CD4-positive, alpha-beta T cell (primary cell): Measurements from ENCODE around the gene KRTAP19-3. TPM values are rescaled to one million over a fixed set of nuclear protein-coding genes. Genes with fewer than 3 reads are reported as not detected.

Experiments
- ATAC-seq: fragments of 200-7000 bp; cut with Tn5 transposase; one replicate; pipeline ENCODE4 v1.10.0; 2022; ENCODE audit warnings: mild to moderate bottlenecking; ENCODE audit not compliant: poor library complexity
- CTCF ChIA-PET: fragments of 350-600 bp; sonication (Branson Sonifier 250); formaldehyde crosslinking; loops from one replicate; lab custom pipeline; 2021; ENCODE audit warnings: antibody characterized with exemption, inconsistent platforms; lab: Charles Lee
- POLR2A ChIA-PET: fragments of 350-600 bp; sonication (Branson Sonifier 250); formaldehyde crosslinking; loops from one replicate; lab custom pipeline; 2021; ENCODE audit warnings: antibody characterized with exemption, inconsistent platforms; lab: Charles Lee
- DNase-seq, 14 experiments: peaks; one replicate each; pipeline ENCODE4 v3.0.0-alpha.2; 2013 to 2020; ENCODE audit warnings: mixed read lengths in 2 of 14
- H3K27ac ChIP-seq, 2 donors: one replicate each; pipeline versions ENCODE4 v1.5.1 to v1.7.0; 2013; ENCODE audit warnings: low read length in 2 of 2, low read depth in 1 of 2, mild to moderate bottlenecking in 1 of 2
- H3K27me3 ChIP-seq, 2 experiments: 1 replicate in 1 of 2; 2 replicates in 1 of 2; pipeline versions ENCODE4 v1.6.1 to v1.7.0; 2013; ENCODE audit warnings: low read length in 2 of 2, control low read depth in 1 of 2, mild to moderate bottlenecking in 1 of 2, moderate library complexity in 1 of 2; ENCODE audit not compliant: insufficient read depth in 2 of 2, control insufficient read depth in 1 of 2
- H3K36me3 ChIP-seq: one replicate; pipeline ENCODE4 v1.6.1; 2013; ENCODE audit warnings: low read length, control low read depth; ENCODE audit not compliant: insufficient read depth
- H3K4me1 ChIP-seq: one replicate; pipeline ENCODE4 v1.6.1; 2013; ENCODE audit warnings: low read length, control low read depth; ENCODE audit not compliant: insufficient read depth
- H3K4me3 ChIP-seq: one replicate; pipeline ENCODE4 v1.5.1; 2013; ENCODE audit warnings: mild to moderate bottlenecking, low read length, moderate library complexity
- H3K9me3 ChIP-seq, 2 experiments: 1 replicate in 1 of 2; 2 replicates in 1 of 2; pipeline versions ENCODE4 v1.6.1 to v1.7.0; 2013; ENCODE audit warnings: low read length in 2 of 2, mild to moderate bottlenecking in 2 of 2, control low read depth in 1 of 2, moderate library complexity in 1 of 2; ENCODE audit not compliant: control insufficient read depth in 1 of 2, insufficient read depth in 1 of 2
- H3K27ac Mint-ChIP-seq: one replicate; pipeline ENCODE4 v1.8.0; 2020; ENCODE audit warnings: mixed read lengths
- H3K27me3 Mint-ChIP-seq: one replicate; pipeline ENCODE4 v1.8.0; 2021; ENCODE audit warnings: mixed read lengths
- H3K36me3 Mint-ChIP-seq: one replicate; pipeline ENCODE4 v1.8.0; 2021; ENCODE audit warnings: low read depth, mixed read lengths
- H3K4me1 Mint-ChIP-seq: one replicate; pipeline ENCODE4 v1.8.0; 2021; ENCODE audit warnings: low read depth, mixed read lengths
- H3K4me3 Mint-ChIP-seq: one replicate; pipeline ENCODE4 v1.8.0; 2020; ENCODE audit warnings: mild to moderate bottlenecking, mixed read lengths
- H3K9me3 Mint-ChIP-seq: one replicate; pipeline ENCODE4 v1.8.0; 2020; ENCODE audit warnings: mixed read lengths
- CTCF ChIP-seq: fragments of 200-600 bp; IDR thresholded peaks from one replicate; pipeline ENCODE4 v1.8.0; 2022; ENCODE audit warnings: antibody characterized with exemption, mild to moderate bottlenecking
- intact Hi-C, 2 experiments: fragments of 100-400 bp; cut with DNase I in 1 of 2; cut with micrococcal nuclease in 1 of 2; formaldehyde crosslinking; loops; one replicate each; pipeline versions ENCODE4 v1.15.1 to v1.9.0; 2023 to 2025; cut with DNase I, micrococcal nuclease
- total RNA-seq, 174 experiments: library from RNA in 2 of 174; stranded (reverse) in 2 of 174; gene quantifications; one replicate each; pipeline ENCODE4 v1.2.3 and lab custom pipeline; 2021 to 2026

The KRTAP19-3 gene
- total RNA-seq, 2 experiments from 2014 or later = not detected

GRCh38 chr21:30468900-30469714, 22.7 kb downstream of the KRTAP19-3 start:
- POLR2A ChIA-PET = no interaction called here
- H3K36me3 Mint-ChIP-seq = no peaks in the 10 kb centered on the region
- no peak overlapping the region for H3K27ac ChIP-seq
- no peak overlapping the region for H3K4me3 ChIP-seq
- H3K27ac Mint-ChIP-seq = no peak overlapping the region
- intact Hi-C loops = no loop called here
- CTCF ChIA-PET = no interaction called here
- H3K4me1 Mint-ChIP-seq = no peaks in the 10 kb centered on the region
- no peaks in the 10 kb centered on the region for H3K27me3 ChIP-seq
- H3K4me1 ChIP-seq = no peaks in the 10 kb centered on the region
- no peaks in the 10 kb centered on the region for H3K36me3 ChIP-seq
- no peak for ATAC-seq
- no peaks in the 10 kb centered on the region for H3K9me3 ChIP-seq
- no peaks in the 10 kb centered on the region for H3K9me3 Mint-ChIP-seq
- no peak for TF ChIP-seq CTCF
- no peak overlapping the region for H3K4me3 Mint-ChIP-seq
- DNase-seq = no peak
- H3K27me3 Mint-ChIP-seq = peaks cover 5% of the 10 kb centered on the region

GRCh38 chr21:30463713-30464112, 28.1 kb downstream of the KRTAP19-3 start:
- no peaks in the 10 kb centered on the region for H3K36me3 Mint-ChIP-seq
- no peak overlapping the region for H3K4me3 Mint-ChIP-seq
- no peaks in the 10 kb centered on the region for H3K27me3 ChIP-seq
- no peaks in the 10 kb centered on the region for H3K4me1 Mint-ChIP-seq
- CTCF ChIA-PET = no interaction called here
- POLR2A ChIA-PET = no interaction called here
- no peaks in the 10 kb centered on the region for H3K4me1 ChIP-seq
- H3K9me3 ChIP-seq = peaks cover 0 to 4% of the 10 kb centered on the region in 2 experiments
- H3K27me3 Mint-ChIP-seq = peaks cover 5% of the 10 kb centered on the region
- no peak overlapping the region for H3K27ac ChIP-seq
- H3K4me3 ChIP-seq = no peak overlapping the region
- no peaks in the 10 kb centered on the region for H3K36me3 ChIP-seq
- H3K9me3 Mint-ChIP-seq = no peaks in the 10 kb centered on the region
- ATAC-seq (no peak), DNase-seq (no peak)
- intact Hi-C loops = no loop called here
- no peak for TF ChIP-seq CTCF
- H3K27ac Mint-ChIP-seq = no peak overlapping the region

- Mint-ChIP-seq H3K4me1 (no peaks in the 10 kb centered on the region), H3K9me3 (no peaks in the 10 kb centered on the region), H3K36me3 (no peaks in the 10 kb centered on the region), H3K4me3 (no peak overlapping the region), H3K27me3 (peaks cover 5% of the 10 kb centered on the region), H3K27ac (no peak overlapping the region)
- ATAC-seq (no peak), DNase-seq (no peak)
- no peaks in the 10 kb centered on the region for H3K36me3 ChIP-seq
- no peak overlapping the region for H3K27ac ChIP-seq
- intact Hi-C loops = no loop called here
- TF ChIP-seq CTCF = no peak
- POLR2A ChIA-PET = no interaction called here
- CTCF ChIA-PET = no interaction called here
- H3K4me1 ChIP-seq = no peaks in the 10 kb centered on the region
- H3K9me3 ChIP-seq = no peaks in the 10 kb centered on the region
- H3K27me3 ChIP-seq = peaks cover 0 to 6% of the 10 kb centered on the region in 2 experiments
- H3K4me3 ChIP-seq = no peak overlapping the region
These were observed 43.3 kb downstream of the KRTAP19-3 start for GRCh38 chr21:30448514-30448913.
